Central memory CD4-positive, alpha-beta T cell (primary cell): ENCODE data around the gene MYADML2.
"Not testable (repeated sequence)": the region's sequence is repeated elsewhere in the genome, so short reads cannot be mapped to it uniquely, and the experiment has no call there.

Source experiments
- DNase-seq: peaks from one replicate; pipeline ENCODE4 v3.0.0; 2022
- total RNA-seq, 3 experiments: gene quantifications; one replicate each; lab custom pipeline; 2026; lab: John Stamatoyannopoulos, UW

MYADML2 gene, protein sequence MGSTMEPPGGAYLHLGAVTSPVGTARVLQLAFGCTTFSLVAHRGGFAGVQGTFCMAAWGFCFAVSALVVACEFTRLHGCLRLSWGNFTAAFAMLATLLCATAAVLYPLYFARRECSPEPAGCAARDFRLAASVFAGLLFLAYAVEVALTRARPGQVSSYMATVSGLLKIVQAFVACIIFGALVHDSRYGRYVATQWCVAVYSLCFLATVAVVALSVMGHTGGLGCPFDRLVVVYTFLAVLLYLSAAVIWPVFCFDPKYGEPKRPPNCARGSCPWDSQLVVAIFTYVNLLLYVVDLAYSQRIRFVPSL
- 0 reads per million in 3 experiments for total RNA-seq

DNA sequence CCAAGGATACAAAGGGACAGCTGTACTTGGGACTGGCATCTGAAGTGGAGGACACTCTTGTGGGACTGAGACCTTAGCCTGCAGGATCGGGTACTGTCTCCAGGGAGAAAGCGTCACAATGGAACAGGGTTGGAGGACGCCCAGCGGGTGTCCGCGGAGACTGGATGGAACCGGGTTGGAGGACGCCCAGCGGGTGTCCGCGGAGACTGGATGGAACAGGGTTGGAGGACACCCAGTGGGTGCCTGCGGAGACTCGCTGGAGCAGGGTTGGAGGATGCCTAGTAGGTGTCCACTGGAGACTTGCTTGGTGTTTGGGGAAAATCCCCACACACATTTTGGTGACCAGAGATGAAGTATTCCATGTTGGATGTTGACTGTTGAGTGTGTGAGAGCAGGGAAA, at the start of gene MYADML2:
Gene MYADML2 (minus strand): TSS at position 45 of the 400 bp plus-strand sequence. CDS start 5,492 bp downstream, outside the sequence.
- DNase-seq: no peak

DNA sequence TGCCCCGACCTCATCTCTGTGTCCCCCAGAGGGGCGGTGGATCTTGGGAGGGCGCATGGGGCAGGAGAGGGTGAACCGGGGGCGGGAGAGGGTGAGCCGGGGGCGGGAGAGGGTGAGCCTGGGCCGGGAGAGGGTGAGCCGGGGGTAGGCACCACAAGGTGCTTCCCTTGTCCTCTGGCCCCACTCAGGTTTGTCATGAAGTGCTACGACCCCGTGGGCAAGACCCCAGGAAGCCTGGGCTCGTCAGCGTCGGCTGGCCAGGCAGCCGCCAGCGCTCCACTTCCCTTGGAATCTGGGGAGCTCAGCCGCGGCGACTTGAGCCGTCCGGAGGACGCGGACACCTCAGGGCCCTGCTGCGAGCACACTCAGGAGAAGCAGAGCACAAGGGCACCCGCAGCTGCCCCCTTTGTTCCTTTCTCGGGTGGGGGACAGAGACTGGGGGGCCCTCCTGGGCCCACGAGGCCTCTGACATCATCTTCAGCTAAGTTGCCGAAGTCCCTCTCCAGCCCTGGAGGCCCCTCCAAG, 49.3 kb upstream of the MYADML2 start:
- no peak for DNase-seq

DNA sequence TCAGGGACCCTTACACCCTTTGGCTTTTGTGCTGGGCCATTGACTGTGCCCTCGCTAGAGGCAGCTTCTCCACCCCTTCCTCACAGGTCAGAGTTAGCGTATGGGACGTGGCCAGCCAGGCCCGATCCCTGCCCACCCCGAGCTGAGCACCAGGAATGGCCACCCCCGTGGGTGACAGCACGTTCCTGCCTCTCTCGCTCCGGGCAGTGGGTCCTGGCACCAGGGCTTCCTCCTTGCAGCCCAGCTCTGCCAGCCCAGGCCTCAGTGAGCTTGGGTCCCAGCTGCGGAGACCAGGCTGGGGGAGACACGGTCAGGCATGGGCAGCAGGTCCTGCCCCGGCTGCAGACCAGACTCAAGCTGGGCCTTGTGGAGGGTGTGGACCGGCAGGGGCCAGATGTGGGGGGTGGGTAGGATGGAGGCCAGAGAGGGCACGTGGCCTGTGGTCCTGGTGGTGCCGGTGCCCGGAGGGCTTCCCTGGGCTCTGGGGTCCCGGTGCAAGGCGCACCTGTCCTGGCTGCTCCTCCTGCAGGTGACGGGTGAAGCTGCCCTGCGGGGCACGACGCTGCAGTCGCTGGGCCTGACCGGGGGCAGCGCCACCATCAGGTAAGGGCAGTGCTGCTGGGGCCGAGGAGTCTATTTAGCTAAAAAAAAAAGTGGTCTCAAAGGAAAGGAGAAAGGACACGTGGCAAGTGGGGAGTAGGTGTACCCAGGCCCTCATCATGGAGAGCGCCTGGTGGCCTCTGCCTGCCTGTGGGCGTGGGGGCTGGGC, 48.6 kb upstream of the MYADML2 start:
- DNase-seq: no peak

- DNase-seq: no peak
These were observed 47.8 kb upstream of the MYADML2 start for GRCh38 chr17:81994593-81995462.

GRCh38 chr17:81993729-81994592, 46.9 kb upstream of the MYADML2 start:
- DNase-seq: no peak

- DNase-seq: no peak
These were observed 45.5 kb upstream of the MYADML2 start for GRCh38 chr17:81992306-81993102.

DNA sequence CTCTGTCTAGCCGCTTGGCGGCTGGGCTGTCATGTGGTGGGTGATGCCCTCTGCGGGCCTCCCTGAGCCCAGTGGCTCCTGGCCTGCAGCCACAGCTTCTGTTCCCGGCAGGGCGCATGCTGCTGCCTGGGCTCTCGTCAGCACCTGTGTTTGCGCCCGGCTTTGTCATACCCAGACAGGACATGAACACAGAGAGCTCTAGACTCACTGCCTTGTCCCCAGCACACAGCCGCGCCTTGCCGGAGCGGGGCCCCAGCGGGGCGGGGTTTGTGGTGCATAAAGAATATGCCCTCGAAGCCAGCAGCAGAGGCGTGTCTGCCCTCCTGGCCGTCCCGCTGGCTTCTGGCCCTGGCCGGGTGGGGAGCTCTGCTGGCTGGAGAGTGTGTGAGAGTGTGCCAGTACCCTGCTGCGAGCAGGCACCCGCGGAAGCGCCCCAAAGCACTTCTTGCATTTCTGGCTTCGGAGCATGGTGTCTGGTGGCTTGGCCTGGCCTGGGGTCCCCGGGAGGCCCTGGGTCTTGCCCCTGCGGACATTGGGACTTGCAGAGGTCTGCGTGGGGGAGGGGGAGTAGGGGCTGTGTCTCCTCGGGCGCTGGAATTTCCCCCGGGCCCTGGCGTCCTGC, 44.8 kb upstream of the MYADML2 start:
- DNase-seq: no peak

DNA sequence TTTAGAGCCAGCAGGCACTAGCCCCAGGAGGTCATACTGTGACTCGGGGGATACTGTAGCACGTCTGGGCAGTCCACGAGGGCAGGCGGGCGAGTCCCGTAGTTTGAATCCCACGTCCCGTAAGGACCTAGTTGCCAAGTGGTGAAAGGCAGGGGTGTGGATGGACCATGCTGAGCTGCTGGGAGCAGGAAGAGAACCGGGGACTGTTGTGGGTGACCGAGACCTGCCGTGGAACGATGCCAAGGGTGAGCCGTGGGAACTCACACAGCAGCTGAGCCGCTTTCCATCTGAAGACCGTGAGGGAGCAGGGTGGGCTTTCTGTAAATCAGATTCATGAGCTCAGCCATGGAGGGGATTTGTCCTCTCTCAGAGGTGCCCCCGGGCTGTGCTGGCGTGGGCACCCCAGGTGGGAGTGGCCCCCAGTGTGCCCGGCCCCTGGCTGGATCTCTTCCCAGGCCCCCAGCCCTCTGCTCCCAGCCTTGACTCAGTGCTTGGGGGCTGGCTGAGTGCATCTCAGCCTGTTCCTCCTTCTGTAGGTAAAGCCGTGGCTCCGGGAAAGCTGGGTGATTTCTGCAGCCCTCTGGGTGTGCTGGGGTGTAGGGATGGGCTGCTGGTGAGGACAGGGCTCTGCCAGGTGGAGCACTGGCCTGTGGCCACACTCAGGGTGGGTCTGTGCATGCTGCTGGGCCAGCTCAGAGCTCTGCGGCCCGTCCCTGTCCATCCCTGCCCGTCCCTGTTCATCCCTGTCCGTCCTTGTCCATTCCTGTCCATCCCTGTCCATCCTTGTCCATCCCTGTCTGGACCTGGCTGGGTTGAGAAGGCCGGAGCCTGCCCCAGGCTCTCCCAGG, 44.0 kb upstream of the MYADML2 start:
- DNase-seq: no peak

DNA sequence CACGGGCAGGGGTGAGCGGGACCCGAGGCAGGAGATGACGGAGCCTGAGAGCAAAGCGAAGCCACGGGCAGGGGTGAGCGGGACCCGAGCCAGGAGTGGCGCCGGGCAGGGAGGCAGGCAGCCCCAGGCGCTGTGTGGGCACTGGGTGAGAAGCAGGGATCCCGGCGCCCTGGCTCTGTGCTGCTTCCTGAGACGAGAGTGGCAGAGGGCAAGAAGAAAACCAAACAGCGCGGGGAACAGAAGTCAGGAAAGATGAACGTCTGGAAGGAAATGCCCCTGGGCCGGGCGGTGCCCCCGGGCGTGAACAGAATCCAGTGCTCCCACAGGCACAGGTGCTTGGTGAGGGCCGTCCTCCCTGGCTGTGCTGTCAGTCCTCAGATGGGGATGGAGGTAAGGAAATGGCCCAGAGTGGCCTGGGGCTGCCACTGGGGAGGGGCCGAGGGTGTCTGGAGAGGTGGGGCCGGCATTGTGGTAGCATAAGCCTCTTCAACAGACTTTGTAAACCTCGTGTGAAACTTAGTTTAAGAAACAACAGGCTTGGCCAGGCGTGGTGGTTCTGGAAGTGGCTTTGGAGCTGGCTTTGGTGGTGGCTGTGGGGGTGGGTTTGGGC, 40.2 kb upstream of the MYADML2 start:
- no peak for DNase-seq

DNA sequence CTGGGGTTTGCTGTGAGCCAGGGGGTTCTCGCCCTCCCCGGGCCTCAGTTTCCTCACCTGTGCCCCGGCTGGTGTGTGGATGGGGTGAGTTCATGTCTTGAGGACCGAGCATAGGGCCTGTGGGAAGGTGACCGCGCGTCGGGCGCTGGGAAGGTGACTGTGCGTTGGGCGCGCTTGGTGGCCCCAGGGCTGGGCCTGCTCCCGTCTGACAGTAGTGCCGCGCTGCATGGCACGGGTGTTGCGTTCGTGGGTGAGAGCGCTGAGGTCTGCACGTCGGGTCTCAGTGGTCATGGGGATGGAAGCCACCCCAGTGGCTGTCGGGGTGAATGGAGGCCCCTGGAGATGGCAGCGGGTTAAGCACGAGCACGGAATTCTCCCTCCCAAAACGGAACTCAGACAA, 39.6 kb upstream of the MYADML2 start:
- no peak for DNase-seq

DNA sequence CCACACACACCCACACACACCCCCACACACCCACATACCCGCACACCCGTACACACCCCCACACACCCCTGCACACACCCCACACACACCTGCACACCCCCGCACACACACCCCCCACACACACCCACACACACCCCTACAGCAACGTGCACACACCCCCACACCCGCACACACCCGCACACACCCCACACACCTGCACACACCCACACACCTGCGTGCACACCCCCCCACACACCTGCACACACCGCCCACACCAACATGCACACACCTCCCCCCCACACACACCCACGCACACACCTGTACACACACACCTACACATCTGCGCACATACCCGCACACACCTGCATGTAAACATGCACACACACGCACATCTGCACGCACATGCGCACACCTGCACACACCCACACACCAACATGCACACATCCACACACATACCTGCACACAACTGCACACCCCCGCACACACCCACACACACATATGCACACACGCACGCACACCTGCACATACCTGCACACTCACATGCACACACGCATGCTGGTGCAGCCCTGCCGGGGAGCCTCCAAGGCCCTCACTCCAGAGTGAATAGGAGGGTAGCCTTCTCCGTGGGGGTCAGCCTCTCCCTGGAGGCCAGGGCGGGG, 37.9 kb upstream of the MYADML2 start:
- no peak for DNase-seq

DNA sequence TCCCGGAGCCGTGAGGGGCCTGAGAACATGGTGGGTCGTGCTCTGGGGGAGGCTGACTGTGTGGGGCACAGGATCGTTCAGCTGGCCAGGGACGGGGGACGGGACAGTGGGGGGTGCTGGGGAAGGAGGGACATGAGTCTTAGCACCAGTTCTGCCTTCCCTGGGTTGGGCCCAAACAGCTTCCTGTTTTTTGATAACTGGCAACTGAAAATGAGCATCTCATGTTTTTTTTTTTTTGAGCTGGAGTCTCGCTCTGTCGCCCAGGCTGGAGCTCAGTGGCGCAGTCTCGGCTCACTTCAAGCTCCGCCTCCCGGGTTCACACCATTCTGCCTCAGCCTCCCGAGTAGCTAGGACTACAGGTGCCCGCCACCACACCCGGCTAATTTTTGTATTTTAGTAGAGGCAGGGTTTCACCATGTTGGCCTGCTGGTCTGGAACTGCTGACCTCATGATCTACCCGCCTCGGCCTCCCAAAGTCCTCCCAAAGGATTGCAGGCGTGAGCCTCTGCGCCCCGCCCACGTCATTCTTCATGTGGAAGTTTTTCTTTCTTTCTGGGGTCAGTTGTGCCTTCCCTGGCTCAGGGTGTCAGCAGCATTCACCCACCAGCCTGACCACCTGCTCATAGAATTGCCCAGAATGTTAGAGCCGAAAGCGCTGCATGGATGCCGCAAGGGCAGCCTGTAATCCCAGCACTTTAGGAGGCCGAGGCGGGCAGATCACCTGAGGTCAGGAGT, 36.8 kb upstream of the MYADML2 start:
- no peak for DNase-seq

- DNase-seq: no peak
These were observed 36.1 kb upstream of the MYADML2 start for GRCh38 chr17:81983011-81983638.

- DNase-seq: not testable (repeated sequence)
These were observed 34.5 kb upstream of the MYADML2 start for GRCh38 chr17:81981511-81981910.

DNA sequence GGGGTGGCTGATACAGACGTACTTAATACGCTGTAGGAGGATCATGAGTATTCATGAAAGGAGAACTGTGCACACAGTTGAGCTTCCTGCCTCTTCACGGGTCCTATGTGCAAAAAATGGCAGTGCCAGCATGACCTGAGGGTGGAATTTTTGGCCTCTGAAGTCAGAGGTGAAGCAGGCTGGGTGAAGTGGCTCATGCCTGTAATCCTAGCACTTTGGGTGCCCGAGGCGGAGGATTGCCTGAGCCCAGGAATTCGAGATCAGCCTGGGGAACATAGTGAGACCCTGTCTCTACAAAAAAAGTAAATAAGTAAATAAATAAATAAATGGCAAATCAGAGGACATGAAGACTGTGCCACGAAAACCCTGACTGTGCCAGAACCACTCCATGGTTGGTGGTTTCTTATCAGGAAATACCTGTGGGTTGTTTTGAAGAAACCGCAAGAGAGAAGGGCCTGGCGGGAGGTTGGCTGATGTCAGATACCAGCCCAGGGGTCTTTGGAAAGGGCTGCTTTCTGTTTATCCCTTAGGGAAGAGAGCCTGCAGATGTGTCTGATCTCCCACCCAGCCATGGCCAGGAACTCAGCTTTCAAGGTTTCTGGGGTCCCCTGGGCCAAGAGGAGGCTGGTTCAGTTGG, 33.8 kb upstream of the MYADML2 start:
- peak; percentile 23 for DNase-seq

GRCh38 chr17:81980122-81980521, 33.1 kb upstream of the MYADML2 start:
- no peak for DNase-seq
